Stomach (tissue), 4 donors: Measurements from ENCODE around the gene LAMTOR2.

Source experiments
- CTCF ChIP-seq, 7 experiments: fragments of 450-650 bp in 4 of 7; fragments of 200-600 bp in 3 of 7; sonication (generic) in 3 of 7; IDR thresholded peaks; one replicate each; pipeline ENCODE4 v1.5.1; 2016 to 2019; ENCODE audit warnings: antibody characterized with exemption in 7 of 7, control low read depth in 2 of 7, mild to moderate bottlenecking in 1 of 7
- POLR2A ChIP-seq, 4 donors: fragments of 450-650 bp; IDR thresholded peaks; one replicate each; pipeline ENCODE4 v1.6.1; 2016; ENCODE audit warnings: antibody characterized with exemption in 4 of 4, control low read depth in 2 of 4, mild to moderate bottlenecking in 1 of 4, moderate library complexity in 1 of 4
- POLR2AphosphoS5 ChIP-seq, 3 donors: sonication (generic); formaldehyde crosslinking; IDR thresholded peaks; one replicate each; pipeline ENCODE4 v1.6.1; 2016; ENCODE audit warnings: antibody characterized with exemption in 3 of 3

- TF ChIP-seq CTCF (IDR thresholded peaks at IDR 0.05) (no peak), POLR2AphosphoS5 (IDR thresholded peaks at IDR 0.05) (no peak), POLR2A (IDR thresholded peaks at IDR 0.05) (no peak)
Measured at GRCh38 chr1:156091610-156092009, 37.0 kb downstream of the LAMTOR2 start.
